ENCODE results near the gene ARHGAP32.

DNA sequence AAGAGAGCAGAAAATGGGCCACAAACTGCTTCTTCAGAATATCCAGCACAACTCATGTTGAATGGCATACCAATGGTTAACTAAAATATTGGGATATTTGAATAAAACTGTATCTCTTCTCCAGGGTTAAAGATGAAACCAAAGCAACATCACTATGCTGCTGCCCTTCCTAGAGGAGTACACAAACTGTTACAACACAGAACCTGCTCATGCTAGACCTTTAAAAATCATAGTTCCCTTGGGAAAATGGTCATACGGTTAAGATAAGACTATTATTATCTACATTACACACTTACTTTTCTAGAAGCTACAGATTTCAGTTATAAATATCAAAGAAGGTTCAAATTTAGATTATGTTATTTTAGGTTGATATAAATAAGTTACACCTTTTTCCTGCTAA, 170.8 kb downstream of the ARHGAP32 start:
- TF ChIP-seq CTCF (IDR thresholded peaks at IDR 0.05; ENCODE audit: low read depth, low read length) (no peak), MYC (IDR thresholded peaks at IDR 0.05; ENCODE audit: low read depth, low read length) (no peak), POLR2A (IDR thresholded peaks at IDR 0.05; ENCODE audit: extremely low read depth, insufficient read length) (no peak), MAX (IDR thresholded peaks at IDR 0.05; ENCODE audit: low read depth, low read length) (no peak)

All from NB4 (cell line).